ENCODE measurements around the gene LLPH. TPM values are rescaled to one million over a fixed set of nuclear protein-coding genes. Genes with fewer than 3 reads are reported as not detected.

The LLPH gene
- total RNA-seq, 1 experiment from 2014 or later = 31.5 TPM

DNA sequence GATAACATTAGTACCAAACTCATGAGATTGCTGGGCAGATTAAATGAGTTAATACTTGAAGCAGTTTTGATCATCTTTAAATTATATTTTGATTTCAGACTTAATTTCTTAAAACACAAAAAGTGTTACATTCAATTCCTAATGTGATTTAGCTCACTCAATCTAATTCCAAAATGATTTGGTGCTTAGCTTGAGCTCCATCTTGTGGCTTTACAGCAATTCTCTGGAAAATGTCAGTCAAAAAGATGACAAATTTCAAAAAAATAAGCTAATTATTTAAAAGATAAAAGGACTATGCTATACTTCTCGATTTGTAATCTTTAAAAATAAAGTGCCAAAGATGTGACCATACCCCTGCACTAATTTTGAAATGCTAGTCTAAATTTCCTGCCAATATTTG, 10.1 kb downstream of the LLPH start (continued):
- no peak for TF ChIP-seq FOXK1 (CRISPR knock-in tag; IDR thresholded peaks at IDR 0.05)

- ATAC-seq (no peak), DNase-seq (ENCODE audit: low spot score) (no peak)
- H3K4me1 Mint-ChIP-seq = peaks cover 7% of the 10 kb centered on the region
- no peak for TF ChIP-seq ZBTB43 (CRISPR knock-in tag; IDR thresholded peaks at IDR 0.05)
- TF ChIP-seq KAT7 (CRISPR knock-in tag; IDR thresholded peaks at IDR 0.05; ENCODE audit: borderline replicate concordance) = no peak
- TF ChIP-seq OVOL2 (CRISPR knock-in tag; IDR thresholded peaks at IDR 0.05; ENCODE audit: borderline replicate concordance) = no peak
- TF ChIP-seq AFF4 (CRISPR knock-in tag; IDR thresholded peaks at IDR 0.05; ENCODE audit: borderline replicate concordance) = no peak
- TF ChIP-seq ZNF219 (CRISPR knock-in tag; IDR thresholded peaks at IDR 0.05; ENCODE audit: borderline replicate concordance) = no peak
- TF ChIP-seq RORB (CRISPR knock-in tag; IDR thresholded peaks at IDR 0.05) = no peak
- TF ChIP-seq, protein P1, sequence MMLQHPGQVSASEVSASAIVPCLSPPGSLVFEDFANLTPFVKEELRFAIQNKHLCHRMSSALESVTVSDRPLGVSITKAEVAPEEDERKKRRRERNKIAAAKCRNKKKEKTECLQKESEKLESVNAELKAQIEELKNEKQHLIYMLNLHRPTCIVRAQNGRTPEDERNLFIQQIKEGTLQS (CRISPR knock-in tag; conservative IDR thresholded peaks at IDR 0.05) = no peak
- ChIA-PET CTCF (interaction anchor here (0.9 to 1.9 kb wide), 4 partner anchors 11 to 31 kb away, joined by 3 to 8 read pairs (median 4); partner anchors contain the start of gene LLPH), POLR2A (no interaction called here)
- no peaks in the 10 kb centered on the region for H3K9me3 Mint-ChIP-seq
- H3K27me3 Mint-ChIP-seq (ENCODE audit: low read depth) = no peaks in the 10 kb centered on the region
- peaks cover 28% of the 10 kb centered on the region for H3K36me3 Mint-ChIP-seq
- no peak overlapping the region for H3K27ac Mint-ChIP-seq
- no peak overlapping the region for H3K4me3 Mint-ChIP-seq
Observed at GRCh38 chr12:66119870-66120241, 10.7 kb downstream of the LLPH start.

DNA sequence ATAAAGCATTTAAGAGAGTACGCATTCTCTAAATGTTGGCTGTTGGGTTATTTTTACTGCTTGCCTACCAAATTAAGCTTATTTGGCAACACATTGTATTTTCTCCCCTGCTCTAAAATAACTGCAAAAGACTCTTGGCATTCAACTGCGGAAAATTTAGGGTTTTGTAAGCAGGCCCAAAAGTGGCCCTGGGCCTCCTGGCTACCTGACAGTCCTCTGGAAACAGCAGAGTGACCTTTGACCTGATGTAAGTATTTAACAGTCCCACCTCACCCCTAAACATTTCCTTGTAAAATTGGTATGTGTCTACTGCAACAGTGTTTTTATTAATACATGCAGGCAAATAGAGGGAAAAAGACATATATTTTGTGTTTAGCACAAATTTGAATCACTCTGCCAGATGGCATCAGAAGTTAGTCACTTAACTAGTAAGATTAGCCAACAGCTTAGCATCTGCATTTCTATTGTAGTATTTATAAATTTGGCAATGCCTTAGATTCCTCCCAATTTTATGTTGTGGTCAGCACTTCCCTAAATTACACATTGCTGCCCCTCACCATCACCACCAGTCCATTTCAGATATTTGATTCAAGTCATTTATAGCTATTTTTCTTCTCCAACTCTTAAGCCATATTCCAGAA, 11.2 kb downstream of the LLPH start:
- H3K27ac Mint-ChIP-seq = no peak overlapping the region
- TF ChIP-seq JAZF1 (CRISPR knock-in tag; IDR thresholded peaks at IDR 0.05) = no peak
- no peak for TF ChIP-seq ZNF281 (CRISPR knock-in tag; IDR thresholded peaks at IDR 0.05)
- H3K9me3 Mint-ChIP-seq = no peaks in the 10 kb centered on the region
- ATAC-seq (no peak), DNase-seq (ENCODE audit: low spot score) (no peak)
- peaks cover 7% of the 10 kb centered on the region for H3K4me1 Mint-ChIP-seq
- no peak overlapping the region for H3K4me3 Mint-ChIP-seq
- ChIA-PET POLR2A (no interaction called here), CTCF (interaction anchor here (0.9 to 1.9 kb wide), 2 partner anchors 12 to 16 kb away, joined by 3 to 8 read pairs; no protein-coding TSS in a partner anchor)
- H3K36me3 Mint-ChIP-seq = peaks cover 23% of the 10 kb centered on the region
- H3K27me3 Mint-ChIP-seq (ENCODE audit: low read depth) = no peaks in the 10 kb centered on the region

DNA sequence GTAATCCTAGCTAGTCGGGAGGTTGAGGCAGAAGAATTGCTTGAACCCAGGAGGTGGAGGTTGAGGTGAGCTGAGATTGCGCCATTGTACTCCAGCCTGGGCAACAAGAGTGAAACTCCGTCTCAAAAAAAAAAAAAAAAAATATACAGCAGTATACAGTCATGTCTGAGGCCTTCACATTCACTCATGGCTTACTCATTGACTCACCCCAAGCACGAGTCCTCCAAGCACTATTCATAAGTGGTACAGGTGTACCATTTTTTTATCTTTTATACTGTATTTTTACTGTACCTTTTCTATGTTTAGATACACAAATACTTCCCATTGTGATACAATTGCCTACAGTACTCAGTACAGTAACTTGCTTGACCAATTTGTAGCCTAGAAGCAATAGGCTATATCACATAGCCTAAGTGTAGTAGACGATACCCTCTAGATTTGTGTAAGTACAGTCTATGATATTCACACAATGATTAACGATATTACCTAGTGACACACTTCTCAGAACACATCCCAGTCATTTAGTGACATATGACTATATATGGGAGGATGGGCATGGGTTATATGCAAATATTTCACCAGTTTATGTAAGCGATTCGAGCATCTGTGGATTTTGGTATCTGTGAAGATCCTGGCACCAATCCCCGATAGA, 12.2 kb downstream of the LLPH start:
- ChIA-PET CTCF (no interaction called here), POLR2A (interaction anchor here (0.7 kb wide), 1 partner anchor 713 kb away, joined by 9 read pairs; no protein-coding TSS in a partner anchor)
- Mint-ChIP-seq H3K36me3 (peaks cover 14% of the 10 kb centered on the region), H3K9me3 (no peaks in the 10 kb centered on the region; the same call in 1 of the 2 replicates), H3K4me1 (peaks cover 7% of the 10 kb centered on the region), H3K27ac (no peak overlapping the region), H3K4me3 (no peak overlapping the region), H3K27me3 (ENCODE audit: low read depth) (no peaks in the 10 kb centered on the region)
- DNase-seq (ENCODE audit: low spot score) (no peak), ATAC-seq (no peak)
- TF ChIP-seq FOXK1 (CRISPR knock-in tag; IDR thresholded peaks at IDR 0.05) = no peak
- TF ChIP-seq, protein P2, sequence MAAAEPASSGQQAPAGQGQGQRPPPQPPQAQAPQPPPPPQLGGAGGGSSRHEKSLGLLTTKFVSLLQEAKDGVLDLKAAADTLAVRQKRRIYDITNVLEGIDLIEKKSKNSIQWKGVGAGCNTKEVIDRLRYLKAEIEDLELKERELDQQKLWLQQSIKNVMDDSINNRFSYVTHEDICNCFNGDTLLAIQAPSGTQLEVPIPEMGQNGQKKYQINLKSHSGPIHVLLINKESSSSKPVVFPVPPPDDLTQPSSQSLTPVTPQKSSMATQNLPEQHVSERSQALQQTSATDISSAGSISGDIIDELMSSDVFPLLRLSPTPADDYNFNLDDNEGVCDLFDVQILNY (CRISPR knock-in tag; IDR thresholded peaks at IDR 0.05) = no peak
- TF ChIP-seq AFF4 (CRISPR knock-in tag; IDR thresholded peaks at IDR 0.05; ENCODE audit: borderline replicate concordance) = no peak
- TF ChIP-seq NR1H2 (CRISPR knock-in tag; IDR thresholded peaks at IDR 0.05) = no peak
- no peak for TF ChIP-seq IRF1 (CRISPR knock-in tag; IDR thresholded peaks at IDR 0.05)

All from WTC11 (cell line).